AG09309 (cell line): ENCODE results near the gene CDK14.

ENCODE experiments used
- DNase-seq: peaks from one replicate; pipeline ENCODE4 v3.0.0-alpha.2; 2010; ENCODE audit warnings: low read depth
- H3K4me3 ChIP-seq: 2 replicates; pipeline ENCODE4 v1.5.1; 2011; ENCODE audit warnings: mild to moderate bottlenecking, low read depth, low read length, moderate library complexity; ENCODE audit not compliant: control insufficient read depth
- CTCF ChIP-seq: IDR thresholded peaks from 2 replicates; pipeline ENCODE4 v1.5.1; 2011; ENCODE audit warnings: mild to moderate bottlenecking, low read depth, low read length, inconsistent platforms; ENCODE audit not compliant: insufficient read depth, control insufficient read depth; ENCODE audit errors: missing control alignments

CDK14 gene

GRCh38 chr7:90686146-90686545 is 90.0 kb downstream of the CDK14 start:
- DNase-seq: no peak
- TF ChIP-seq CTCF: no peak
- H3K4me3 ChIP-seq: no peak overlapping the region

- no peak overlapping the region for H3K4me3 ChIP-seq
- TF ChIP-seq CTCF: no peak
- no peak for DNase-seq
Observed at GRCh38 chr7:90688810-90689209, 92.7 kb downstream of the CDK14 start.

- no peak for DNase-seq
- no peak overlapping the region for H3K4me3 ChIP-seq
- no peak for TF ChIP-seq CTCF
Observed at GRCh38 chr7:90689260-90689659, 93.1 kb downstream of the CDK14 start.

GRCh38 chr7:90690159-90690858 is 94.2 kb downstream of the CDK14 start:
- no peak for DNase-seq
- H3K4me3 ChIP-seq: no peak overlapping the region
- no peak for TF ChIP-seq CTCF

- no peak for TF ChIP-seq CTCF
Observed at GRCh38 chr7:90692396-90692795, 96.3 kb downstream of the CDK14 start.

GRCh38 chr7:90692947-90693346 is 96.8 kb downstream of the CDK14 start:
- no peak for TF ChIP-seq CTCF
- H3K4me3 ChIP-seq: no peak overlapping the region
- DNase-seq: no peak

More at GRCh38 chr7:90692396-90692795, 96.3 kb downstream of the CDK14 start:
- no peak overlapping the region for H3K4me3 ChIP-seq
- DNase-seq: no peak

GRCh38 chr7:90693939-90694338 is 97.8 kb downstream of the CDK14 start:
- no peak for DNase-seq
- TF ChIP-seq CTCF: no peak
- no peak overlapping the region for H3K4me3 ChIP-seq
